ENCODE data around the gene ANKRD44.
"Not testable (repeated sequence)": the region's sequence is repeated elsewhere in the genome, so short reads cannot be mapped to it uniquely, and the experiment has no call there.

The ANKRD44 gene

DNA sequence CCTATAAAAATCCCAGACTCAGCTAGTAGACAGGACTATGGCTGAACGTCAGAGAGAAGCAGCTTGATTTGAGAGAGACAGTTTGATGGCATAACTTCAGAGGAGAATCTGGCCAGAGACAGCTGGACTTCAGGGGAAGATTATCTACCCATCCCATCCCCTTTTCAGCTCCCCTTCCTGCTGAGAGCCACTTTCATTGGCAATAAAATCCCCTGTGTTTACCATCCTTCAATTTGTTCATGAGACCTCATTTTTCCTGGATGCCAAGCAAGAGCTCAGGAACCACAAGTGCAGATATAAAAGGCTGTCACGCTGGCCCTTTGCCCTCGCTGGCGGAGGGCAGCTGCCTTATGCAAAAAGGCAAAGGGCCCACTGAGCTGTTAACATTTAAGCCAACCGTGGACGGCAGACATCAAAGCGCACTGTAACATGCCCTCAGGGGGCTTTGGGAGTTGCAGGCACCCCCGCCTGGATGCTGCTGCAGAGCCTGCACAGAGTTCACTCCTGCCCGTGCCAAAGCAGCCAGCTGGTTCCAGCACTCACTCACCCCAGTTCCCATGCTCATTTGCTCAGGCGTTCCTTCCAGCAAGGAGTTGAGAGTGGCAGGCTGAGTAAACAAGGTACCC lies 219.7 kb downstream of the ANKRD44 start:
- in situ Hi-C loops (cut with HindIII; ENCODE audit: low sequenced_read_pairs), result no loop called here

DNA sequence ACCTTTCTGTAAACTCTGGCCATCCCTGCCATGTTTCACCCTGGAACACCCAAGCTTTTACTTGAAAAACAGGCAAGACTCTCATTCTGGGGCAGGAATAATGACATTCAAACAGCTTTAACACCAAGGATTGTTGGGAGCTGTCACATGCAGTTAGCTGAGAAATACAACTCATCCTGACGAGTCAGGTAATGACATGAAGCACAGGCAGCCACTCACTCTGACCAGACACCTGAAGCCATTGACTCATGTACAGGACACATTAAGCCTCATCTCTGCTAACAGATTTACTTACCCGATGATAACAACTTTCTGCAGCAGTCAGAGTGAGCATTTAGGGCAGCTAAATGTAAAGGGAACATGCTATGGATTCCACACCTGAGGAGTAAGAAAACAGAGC lies 220.9 kb downstream of the ANKRD44 start:
- in situ Hi-C loops (cut with HindIII; ENCODE audit: low sequenced_read_pairs), result no loop called here

DNA sequence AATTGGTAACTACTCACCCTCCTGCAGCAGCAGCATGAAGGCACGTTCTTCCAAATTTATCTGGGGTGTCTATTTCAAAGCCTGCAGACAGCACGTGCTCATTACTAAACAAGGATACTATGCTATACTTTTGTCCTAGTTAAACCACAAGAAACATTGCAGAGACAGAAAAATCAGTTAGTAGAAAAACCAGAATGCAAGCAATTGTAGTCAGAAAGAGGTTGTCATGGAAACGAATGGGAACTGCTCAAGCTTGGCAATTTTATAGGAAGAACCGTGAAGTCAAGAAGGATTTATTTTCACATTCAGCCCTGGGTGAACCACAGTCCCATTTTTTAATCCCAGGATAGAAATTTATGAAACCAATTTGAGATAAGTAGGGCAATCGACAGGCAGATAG lies 221.9 kb downstream of the ANKRD44 start:
- in situ Hi-C loops (cut with HindIII; ENCODE audit: low sequenced_read_pairs), result no loop called here

DNA sequence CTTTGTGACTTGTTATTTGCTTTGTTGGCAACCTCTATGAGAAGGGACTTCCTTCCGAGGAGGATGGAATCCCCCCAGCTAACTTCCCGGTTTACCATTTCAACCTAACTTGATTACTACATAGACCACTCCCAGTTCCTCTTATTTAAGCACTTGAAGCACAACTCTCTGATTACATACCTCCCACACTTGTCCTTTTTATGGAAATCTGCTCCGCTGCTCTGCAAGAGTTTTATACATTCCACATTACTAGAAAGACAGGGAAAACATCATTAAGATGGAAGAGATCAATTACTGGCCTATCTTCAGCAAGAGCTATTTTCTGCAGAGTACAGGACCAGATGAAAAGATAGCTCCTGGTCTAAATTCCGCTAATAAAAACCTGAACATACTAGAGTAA lies 224.1 kb downstream of the ANKRD44 start:
- in situ Hi-C loops (cut with HindIII; ENCODE audit: low sequenced_read_pairs), result no loop called here

DNA sequence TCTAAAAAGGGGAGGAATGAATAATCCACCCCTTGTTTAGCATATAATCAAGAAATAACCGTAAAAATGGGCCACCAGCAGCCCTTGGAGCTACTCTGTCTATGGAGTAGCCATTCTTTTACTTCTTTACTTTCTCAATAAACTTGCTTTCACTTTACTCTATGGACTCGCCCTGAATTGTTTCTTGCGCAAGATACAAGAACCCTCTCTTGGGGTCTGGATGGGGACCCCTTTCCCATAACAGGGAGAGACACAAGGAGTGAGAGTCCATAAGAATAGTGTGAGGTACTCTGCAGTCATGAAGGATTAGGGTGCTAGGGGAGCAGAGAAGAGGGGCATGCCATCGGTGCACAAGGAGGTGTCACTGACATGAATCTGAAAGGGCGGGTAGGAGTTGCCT lies 224.9 kb downstream of the ANKRD44 start:
- in situ Hi-C loops (cut with HindIII; ENCODE audit: low sequenced_read_pairs), result no loop called here

DNA sequence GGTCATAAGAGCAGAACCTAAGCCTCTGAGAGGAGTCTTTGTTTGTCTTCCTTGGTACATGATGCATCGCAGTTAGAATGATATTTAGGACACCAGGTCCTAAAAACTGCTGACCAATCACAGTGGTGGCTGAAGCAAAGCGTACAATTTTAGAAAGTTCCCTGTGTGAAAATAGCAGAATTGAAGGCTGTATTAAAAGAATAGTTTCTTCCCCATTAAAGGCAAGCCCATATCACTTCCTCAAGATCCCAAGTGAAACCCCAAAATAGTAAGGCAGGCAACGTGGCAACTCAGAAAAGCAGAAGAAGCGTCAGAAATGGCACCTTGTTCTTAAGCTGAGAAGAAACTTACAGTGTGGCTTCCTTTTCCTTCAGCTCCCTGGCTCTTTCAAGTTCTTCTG lies 229.3 kb downstream of the ANKRD44 start:
- in situ Hi-C loops (cut with HindIII; ENCODE audit: low sequenced_read_pairs), result no loop called here

DNA sequence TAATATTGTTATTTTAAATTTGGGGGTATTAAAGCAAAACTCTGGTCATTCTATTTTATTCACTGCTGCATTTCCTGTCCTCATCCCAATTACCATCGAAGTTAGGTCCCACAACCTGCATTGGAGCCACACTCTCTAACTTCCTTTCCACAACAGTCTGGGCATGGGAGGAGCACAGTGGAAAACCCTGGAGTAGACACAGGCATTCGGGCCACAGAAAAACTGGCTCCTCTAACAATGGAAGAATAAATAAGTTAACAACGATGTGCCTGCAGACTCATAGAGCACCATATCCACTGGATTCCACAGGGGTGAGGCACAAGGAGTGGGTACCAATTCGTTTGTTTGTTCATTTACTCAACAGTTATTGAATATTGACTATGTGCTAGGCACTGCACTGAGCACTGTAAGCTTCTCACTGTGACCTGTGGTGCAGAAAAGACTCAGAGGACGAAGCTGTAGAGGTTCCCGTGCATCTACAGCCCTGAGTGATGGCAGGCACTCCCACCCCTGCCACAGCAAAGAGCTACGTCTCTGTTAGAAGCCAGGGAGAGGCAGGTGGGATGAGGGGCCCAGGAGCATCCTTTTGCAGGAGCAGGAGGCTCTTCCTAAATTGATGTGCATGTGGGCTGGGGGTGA lies 229.9 kb downstream of the ANKRD44 start:
- in situ Hi-C loops (cut with HindIII; ENCODE audit: low sequenced_read_pairs), result no loop called here

DNA sequence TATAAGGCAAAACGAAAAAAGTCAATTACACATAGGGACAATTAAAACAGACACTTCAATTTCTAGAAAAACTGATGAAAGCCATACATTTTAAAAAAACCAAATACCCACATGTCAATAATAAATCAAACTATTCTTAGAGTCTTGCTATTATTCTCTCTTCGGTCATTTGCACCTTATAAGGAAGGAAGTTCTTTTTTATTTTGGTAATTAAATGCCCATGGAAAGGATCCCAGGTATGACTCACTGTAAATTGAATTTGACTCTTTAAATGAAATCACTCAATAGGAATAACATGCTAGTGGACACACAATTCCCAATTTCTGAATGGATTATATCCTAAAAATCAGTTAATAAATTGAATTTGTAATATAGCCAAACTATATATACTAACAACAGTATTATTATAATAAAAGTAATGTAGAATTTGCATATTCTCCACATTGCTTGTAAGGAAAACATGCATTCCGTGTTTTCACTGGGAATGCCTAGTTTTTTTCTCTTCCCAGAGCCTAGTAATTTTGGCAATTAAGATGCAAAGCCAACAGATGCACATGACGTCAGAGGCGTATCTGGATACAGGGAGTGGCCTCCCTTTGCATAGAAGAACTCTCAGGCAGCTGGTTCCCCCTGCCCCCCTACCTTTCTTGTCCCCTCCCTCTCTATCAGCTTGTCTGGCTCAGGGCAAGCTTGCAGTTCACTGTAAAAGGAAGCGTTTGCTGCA lies 230.6 kb downstream of the ANKRD44 start:
- in situ Hi-C loops (cut with HindIII; ENCODE audit: low sequenced_read_pairs), result no loop called here

DNA sequence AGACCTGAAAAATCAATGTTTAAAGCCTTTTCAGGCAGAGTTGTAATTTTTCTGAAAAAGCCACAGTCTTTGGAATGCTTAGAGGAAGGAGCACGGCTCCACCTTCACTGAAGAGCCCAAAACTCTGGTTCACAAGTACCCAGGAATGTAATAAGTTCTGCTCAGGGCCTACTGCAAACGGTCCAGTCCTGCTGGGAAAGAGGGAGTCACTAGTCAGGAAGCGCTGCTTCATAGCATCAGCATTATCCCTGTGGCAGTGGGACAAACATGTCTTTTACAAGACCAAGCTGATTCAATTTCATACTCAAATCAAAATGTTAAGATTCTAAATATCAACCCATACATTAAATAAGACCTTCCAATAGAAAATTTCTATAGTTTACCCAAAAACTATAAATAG lies 231.2 kb downstream of the ANKRD44 start:
- in situ Hi-C loops (cut with HindIII; ENCODE audit: low sequenced_read_pairs), result no loop called here

DNA sequence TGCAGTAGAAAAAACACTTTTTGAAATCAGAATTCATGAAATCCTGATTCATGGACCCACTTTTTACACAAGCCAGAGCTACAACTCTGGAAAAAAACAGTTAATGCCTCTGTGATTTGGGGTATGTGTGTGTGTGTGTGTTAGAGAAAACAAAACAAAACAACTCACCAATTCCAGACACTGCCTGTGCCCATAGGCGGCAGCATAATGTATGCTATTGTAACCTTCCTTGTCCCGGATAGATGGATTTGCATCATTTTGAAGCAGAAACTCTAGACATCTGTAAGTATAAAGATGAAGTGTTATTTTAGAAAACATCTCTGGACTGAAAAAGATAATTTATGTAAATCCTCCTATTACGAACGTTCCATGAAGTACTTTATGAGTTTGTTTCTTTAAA lies 232.0 kb downstream of the ANKRD44 start:
- in situ Hi-C loops (cut with HindIII; ENCODE audit: low sequenced_read_pairs), result no loop called here

DNA sequence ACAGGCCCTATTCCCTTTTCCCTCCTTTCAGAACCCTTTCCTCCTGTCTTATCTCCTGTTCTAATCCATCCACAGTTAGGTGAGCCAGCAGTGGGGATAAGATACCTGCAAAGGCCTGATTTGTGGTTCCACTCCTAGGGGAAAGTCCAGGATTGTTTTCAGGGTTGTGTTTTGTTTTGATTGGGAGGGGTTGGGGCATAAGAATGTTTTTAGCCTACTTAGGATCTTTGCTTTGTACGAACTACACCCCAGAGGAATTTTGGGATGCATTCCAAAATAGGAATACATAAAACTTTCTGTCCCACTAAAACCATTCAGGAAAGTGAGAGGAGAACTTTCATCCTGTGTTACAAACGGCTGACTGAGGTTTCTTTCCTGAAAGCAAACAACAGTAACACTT lies 233.2 kb downstream of the ANKRD44 start:
- in situ Hi-C loops (cut with HindIII; ENCODE audit: low sequenced_read_pairs), result no loop called here

DNA sequence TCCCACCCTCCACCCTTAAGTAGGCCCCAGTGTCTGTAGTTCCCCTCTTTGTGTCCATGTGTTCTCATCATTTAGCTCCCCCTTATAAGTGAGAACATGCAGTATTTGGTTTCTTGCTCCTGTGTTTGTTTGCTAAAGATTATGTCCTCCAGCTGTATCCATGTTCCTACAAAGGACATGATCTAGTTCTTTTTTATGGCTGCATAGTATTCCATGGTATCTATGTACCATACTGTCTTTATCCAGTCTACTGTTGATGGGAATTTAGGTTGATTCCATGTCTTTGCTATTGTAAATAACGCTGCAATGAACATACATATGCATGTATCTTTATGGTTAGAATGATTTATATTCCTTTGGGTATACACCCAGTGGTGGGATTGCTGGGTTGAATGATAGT lies 233.9 kb downstream of the ANKRD44 start:
- in situ Hi-C loops (cut with HindIII; ENCODE audit: low sequenced_read_pairs), result no loop called here

DNA sequence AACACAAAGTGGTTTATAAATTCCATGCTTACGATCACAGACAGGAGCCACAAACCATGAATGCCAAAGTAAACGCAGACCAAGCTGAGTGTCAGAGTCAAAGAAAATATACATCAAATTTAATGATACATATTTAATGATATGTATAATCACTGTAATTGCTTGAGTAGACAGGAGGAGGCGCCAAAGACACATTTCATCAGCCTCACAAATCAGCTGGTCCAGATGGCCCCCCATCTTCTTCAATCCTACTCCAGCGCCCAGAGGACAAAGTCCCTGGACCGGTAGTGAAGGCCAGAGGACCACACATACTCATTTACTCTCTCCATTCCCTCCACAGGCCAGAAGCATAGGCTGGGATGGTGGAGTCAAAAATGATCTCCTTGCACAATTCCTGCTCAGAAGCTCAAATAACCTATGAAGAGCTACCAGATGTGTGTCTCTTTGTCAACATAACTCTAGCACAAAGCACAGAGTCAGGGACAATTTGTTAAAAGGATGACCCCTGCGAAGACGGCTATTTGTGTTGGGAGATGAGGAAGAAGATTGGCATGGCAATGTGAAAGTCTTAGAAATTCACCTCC lies 234.7 kb downstream of the ANKRD44 start:
- in situ Hi-C loops (cut with HindIII; ENCODE audit: low sequenced_read_pairs), result no loop called here

DNA sequence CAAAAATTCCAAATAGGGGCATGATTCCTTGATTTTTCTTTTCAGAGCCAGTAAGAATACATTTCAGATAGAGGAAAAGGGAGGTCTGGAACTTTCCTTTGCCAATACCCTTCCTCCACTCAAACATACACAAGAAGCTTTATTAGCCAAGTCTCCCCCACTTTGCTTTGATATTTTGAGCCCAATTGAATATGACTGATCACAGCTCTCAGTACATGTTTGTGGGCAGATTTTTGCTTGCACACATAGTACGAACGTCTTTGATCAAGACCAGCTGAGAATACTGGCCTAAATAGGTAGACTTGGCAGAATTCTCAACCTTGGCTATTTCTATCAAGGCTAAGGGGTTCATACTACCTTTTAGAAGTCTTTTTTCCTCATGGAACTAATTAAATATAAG lies 235.3 kb downstream of the ANKRD44 start:
- in situ Hi-C loops (cut with HindIII; ENCODE audit: low sequenced_read_pairs), result no loop called here

DNA sequence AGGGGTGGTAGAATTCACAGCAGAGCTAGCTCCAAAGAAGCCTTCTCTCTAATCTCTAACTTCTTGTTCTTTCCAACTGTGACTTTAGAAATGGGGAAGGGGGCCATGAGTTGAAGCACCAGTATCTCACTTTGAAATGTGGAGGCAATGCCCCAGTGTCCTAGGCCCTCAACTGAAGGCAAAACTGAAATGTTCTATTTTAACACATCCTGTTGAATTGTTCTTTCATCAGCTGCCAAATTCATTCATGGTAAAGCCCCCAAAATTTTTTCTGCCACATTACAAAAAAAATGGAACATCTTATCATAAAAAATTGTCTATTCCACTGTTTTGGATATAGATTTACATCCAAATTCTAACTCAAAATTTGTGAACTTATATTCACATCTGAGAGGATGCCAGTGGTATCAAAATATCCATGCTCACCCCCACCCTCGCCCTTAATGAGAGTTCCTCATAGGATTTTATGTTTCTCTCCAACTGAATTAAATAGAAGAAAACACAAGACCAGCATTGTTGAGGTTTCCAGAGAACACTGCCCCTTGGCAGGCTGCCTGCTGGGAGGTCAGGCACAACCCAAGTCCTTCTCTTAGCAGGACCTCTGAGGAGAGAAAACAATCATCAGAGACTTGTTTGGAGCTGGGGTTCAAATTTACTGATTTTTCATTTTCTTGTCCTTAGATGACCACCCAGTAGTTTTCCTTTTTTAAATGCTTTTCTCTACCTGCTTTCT lies 236.7 kb downstream of the ANKRD44 start:
- in situ Hi-C loops (cut with HindIII; ENCODE audit: low sequenced_read_pairs), result no loop called here

DNA sequence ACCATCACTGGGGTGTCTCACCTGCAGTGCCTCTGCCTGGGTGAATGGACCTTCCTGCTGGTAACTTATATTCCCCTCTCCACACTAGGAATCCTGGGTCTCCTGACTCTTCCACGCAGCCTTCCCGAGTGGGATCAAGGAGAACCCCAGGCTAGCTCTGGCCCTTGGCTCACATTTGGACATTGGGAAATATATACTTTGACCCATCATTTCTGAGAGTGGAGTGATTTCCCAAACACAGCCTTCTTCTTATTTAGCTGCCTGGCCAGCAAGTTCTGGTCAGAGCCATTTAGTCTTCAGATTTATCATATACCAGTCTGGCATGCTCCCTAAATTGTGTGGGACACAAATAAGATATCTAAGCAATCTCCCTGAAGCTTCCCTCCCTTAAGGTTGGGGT lies 237.3 kb downstream of the ANKRD44 start:
- in situ Hi-C loops (cut with HindIII; ENCODE audit: low sequenced_read_pairs), result no loop called here

DNA sequence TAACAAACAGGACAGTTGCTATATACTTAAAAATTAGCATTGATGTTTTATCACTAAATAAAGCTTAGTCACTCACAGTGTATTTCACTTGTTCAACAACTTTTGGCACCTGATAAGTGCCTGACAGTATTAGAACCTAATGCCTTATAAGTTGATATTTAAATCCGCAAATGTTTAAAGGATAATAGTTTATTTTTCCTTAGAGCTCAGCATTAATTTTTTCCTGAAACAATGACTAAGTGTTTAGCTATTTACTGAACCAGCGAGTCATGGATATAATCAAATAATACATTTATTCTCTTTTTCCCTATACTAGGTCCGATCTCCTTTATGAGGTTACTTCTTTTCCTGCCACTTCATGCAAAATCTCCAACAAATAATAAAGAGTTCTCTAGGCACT lies 238.0 kb downstream of the ANKRD44 start:
- in situ Hi-C loops (cut with HindIII; ENCODE audit: low sequenced_read_pairs), result no loop called here

DNA sequence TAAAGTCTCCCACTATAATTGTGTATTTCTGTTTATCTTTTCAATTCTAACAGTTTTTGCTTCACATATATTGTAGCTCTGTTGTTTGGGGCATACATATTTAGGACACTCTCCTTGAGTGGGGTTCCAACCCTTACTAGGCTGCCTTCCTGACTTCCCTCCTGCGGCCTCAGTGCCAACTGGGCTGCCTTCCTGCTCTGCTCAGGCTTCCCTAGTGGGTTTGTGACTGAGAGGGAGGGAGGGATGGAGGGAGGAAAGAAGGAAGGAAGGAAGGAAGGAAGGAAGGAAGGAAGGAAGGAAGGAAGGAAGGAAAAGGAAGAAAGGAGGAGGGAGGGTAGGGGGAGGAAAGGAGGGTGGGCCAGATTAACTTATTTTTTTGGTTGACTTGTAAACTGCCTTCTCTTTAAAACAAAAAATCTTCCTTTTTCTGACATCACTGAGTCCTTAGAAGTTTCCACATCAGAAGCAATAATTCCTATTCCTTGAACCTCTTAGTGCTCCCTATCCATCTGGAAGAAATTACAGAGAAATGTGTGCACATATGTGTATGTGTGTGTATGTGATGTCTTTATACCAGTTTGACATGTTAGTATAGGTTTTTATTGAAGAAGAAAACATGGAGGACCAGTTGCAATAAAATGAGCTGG lies 238.7 kb downstream of the ANKRD44 start:
- in situ Hi-C loops (cut with HindIII; ENCODE audit: low sequenced_read_pairs), result no loop called here

DNA sequence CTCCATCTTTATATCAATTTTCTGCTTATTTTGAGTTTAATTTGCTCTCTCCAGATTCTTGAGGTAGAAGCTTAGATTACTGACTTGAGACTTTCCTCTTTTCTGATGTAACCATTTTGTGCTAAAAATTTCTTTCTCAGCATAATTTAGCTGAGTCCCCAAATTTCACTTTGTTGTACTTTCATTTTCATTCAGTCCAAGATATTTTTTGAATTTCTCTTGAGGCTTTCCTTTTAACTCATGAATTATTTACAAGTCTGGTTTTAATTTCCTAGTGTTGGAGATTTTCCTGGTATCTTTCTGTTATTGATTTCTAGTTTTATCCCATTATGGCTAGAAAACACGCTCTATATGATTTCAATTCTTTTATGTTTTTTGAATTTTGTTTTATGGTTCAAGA lies 239.4 kb downstream of the ANKRD44 start:
- in situ Hi-C loops (cut with HindIII; ENCODE audit: low sequenced_read_pairs), result no loop called here

DNA sequence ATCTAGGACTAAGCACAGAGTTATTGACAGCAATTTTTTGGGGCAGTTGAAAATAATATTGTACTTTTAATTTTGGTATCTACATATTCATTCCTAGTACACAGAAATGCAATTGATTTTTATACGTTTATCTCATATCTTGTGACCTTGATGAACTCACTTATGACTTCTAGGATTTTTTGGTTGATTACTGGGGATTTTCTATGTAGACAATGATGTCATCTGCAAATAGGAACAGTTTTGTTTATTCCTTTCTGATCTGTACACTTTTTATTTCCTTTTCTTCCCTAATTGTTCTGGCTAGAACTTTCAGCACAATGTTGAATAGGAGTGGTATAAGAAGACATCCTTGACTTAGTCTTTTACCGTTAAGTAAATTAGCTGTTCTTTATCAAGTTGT lies 240.6 kb downstream of the ANKRD44 start:
- in situ Hi-C loops (cut with HindIII; ENCODE audit: low sequenced_read_pairs), result no loop called here

DNA sequence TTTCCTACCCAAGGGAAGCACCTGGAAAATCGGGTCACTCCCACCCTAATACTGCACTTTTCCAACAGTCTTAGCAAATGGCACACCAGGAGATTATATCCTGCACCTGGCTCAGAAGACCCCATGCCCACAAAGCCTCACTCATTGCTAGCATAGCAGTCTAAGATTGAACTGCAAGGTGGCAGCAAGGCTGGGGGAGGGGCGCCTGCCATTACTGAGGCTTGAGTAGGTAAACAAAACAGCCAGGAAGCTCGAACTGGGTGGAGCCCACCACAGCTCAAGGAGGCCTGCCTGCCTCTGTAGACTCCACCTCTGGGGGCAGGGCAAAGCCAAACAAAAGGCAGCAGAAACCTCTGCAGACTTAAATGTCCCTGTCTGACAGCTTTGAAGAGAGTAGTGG lies 248.0 kb downstream of the ANKRD44 start:
- in situ Hi-C loops (cut with HindIII; ENCODE audit: low sequenced_read_pairs), result not testable (repeated sequence)
